Peyer's patch (tissue), 4 donors: ENCODE measurements around the gene CKAP2L.

Source experiments
- CTCF ChIP-seq, 6 experiments: fragments of 450-650 bp in 4 of 6; fragments of 200-600 bp in 2 of 6; sonication (generic) in 1 of 6; IDR thresholded peaks; one replicate each; pipeline ENCODE4 v1.5.1; 2017 to 2019; ENCODE audit warnings: antibody characterized with exemption in 6 of 6, mild to moderate bottlenecking in 3 of 6, moderate library complexity in 1 of 6
- POLR2A ChIP-seq, 2 donors: fragments of 450-650 bp; IDR thresholded peaks; one replicate each; pipeline ENCODE4 v1.5.1; 2017; ENCODE audit warnings: antibody characterized with exemption in 2 of 2, mild to moderate bottlenecking in 2 of 2, moderate library complexity in 2 of 2

DNA sequence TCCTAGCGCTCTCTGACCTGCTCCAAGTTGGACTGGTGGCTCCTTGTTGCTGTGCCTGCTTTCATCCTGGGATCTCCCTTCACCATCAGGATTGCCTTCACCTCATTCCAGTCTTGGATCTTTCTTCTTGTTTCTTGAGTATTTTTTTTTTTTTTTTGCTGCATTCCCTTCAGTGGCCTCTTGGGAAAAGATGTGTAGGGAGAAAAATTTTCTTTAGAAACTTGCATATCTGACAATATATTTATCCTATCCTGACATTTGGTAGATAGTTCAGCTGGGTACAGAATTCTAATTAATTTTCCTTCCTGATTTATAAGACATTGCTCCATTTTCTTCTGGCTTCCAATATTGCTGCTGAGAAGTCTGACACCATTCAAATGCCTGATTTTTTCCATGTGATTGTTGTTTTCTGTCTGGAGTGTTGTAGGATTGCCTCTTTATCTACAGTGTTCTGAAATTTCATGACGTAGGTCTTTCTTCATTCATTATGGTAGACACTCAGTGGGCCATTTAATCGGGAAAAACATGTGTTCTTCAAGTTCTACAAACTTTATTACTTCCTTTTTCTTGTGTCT, 42.9 kb upstream of the CKAP2L start:
- TF ChIP-seq CTCF (IDR thresholded peaks at IDR 0.05) (no peak), POLR2A (IDR thresholded peaks at IDR 0.05) (no peak)
